H1 (cell line): ENCODE measurements around the gene EEF2K. TPM values are rescaled to one million over a fixed set of nuclear protein-coding genes. Genes with fewer than 3 reads are reported as not detected.

Experiments
- ASH2L ChIP-seq: fragments of 200-600, 300-600 bp; sonication (generic); IDR thresholded peaks from one replicate; pipeline ENCODE4 v1.7.1; 2017; ENCODE audit warnings: low read length
- BACH1 ChIP-seq: IDR thresholded peaks from 2 replicates; pipeline ENCODE4 v1.6.1; 2012; ENCODE audit warnings: low read length, improper control_type of control experiment
- CHD2 ChIP-seq: IDR thresholded peaks from 2 replicates; pipeline ENCODE4 v1.6.1; 2012; ENCODE audit warnings: low read length, improper control_type of control experiment
- CHD7 ChIP-seq: fragments of 300-600 bp; sonication (generic); IDR thresholded peaks from 2 replicates; pipeline ENCODE4 v1.7.1; 2012; ENCODE audit warnings: low read length, moderate library complexity, mild to moderate bottlenecking, inconsistent platforms; ENCODE audit not compliant: insufficient replicate concordance
- GTF2F1 ChIP-seq: IDR thresholded peaks from 2 replicates; pipeline ENCODE4 v1.6.1; 2012; ENCODE audit warnings: low read depth, low read length, improper control_type of control experiment, borderline replicate concordance
- HDAC2 ChIP-seq, 2 experiments: fragments of 300-600 bp in 1 of 2; sonication (generic) in 1 of 2; IDR thresholded peaks; 2 replicates each; pipeline ENCODE4 v1.6.1; 2011 to 2012; ENCODE audit warnings: low read depth in 2 of 2, low read length in 2 of 2, mild to moderate bottlenecking in 2 of 2, moderate library complexity in 2 of 2, borderline replicate concordance in 1 of 2, inconsistent platforms in 1 of 2
- HDAC6 ChIP-seq: IDR thresholded peaks from one replicate; pipeline ENCODE4 v1.7.1; 2012; ENCODE audit warnings: low read depth, mild to moderate bottlenecking, inconsistent platforms, low read length, moderate library complexity
- JUN ChIP-seq: IDR thresholded peaks from 2 replicates; pipeline ENCODE4 v1.6.1; 2011; ENCODE audit warnings: low read depth, mild to moderate bottlenecking, improper control_type of control experiment, low read length
- KDM1A ChIP-seq: fragments of 200-600, 300-600 bp; sonication (generic); IDR thresholded peaks from 2 replicates; pipeline ENCODE4 v1.7.1; 2016; ENCODE audit warnings: mild to moderate bottlenecking, low read length, borderline replicate concordance
- POLR2A ChIP-seq, 2 experiments: IDR thresholded peaks; 1 replicate in 1 of 2; 2 replicates in 1 of 2; pipeline ENCODE4 v1.6.1; 2011; ENCODE audit warnings: low read depth in 2 of 2, low read length in 2 of 2, mild to moderate bottlenecking in 2 of 2; ENCODE audit errors: control extremely low read depth in 1 of 2
- RAD21 ChIP-seq, 2 experiments: IDR thresholded peaks in 1 of 2; conservative IDR thresholded peaks in 1 of 2; 2 replicates each; pipeline ENCODE4 v1.6.1; 2011; ENCODE audit warnings: low read depth in 2 of 2, low read length in 2 of 2, improper control_type of control experiment in 1 of 2, inconsistent platforms in 1 of 2, mild to moderate bottlenecking in 1 of 2, moderate library complexity in 1 of 2
- SIRT6 ChIP-seq: IDR thresholded peaks from one replicate; pipeline ENCODE4 v1.7.1; 2012; ENCODE audit warnings: low read length, inconsistent platforms
- polyA plus RNA-seq, 7 experiments: library from polyadenylated mRNA; depleted of rRNA in 3 of 7; stranded (reverse) in 5 of 7; unstranded in 2 of 7; fragments of >200 nt in 5 of 7; fragments of 200-250 nt in 2 of 7; gene quantifications; 1 replicate in 5 of 7; 2 replicates in 1 of 7; 4 replicates in 1 of 7; pipeline versions ENCODE4 v1.2.1 to v1.2.3, GENCODE V29; 2011 to 2013; ENCODE audit warnings: missing spikeins in 2 of 7, mixed read lengths in 2 of 7
- total RNA-seq: library from RNA; stranded (reverse); fragmentation: NEBNext Ultra II Directional; extraction: Animal tissue kit (Norgen Biotek cat#: 25700); gene quantifications from 2 replicates; pipeline ENCODE4 v1.2.1, GENCODE V29; 2021

The EEF2K gene
- total and polyA plus RNA-seq, 2 of the 8 experiments (the other 6 are each of a cell fraction or from before 2014, with no cell fraction given) = 14.9 to 30.2 TPM

- TF ChIP-seq CHD7 = no peak
- TF ChIP-seq CHD2 = no peak
- TF ChIP-seq GTF2F1 = no peak
- TF ChIP-seq POLR2A (IDR thresholded peaks at IDR 0.05; ENCODE audit: control extremely low read depth in 1 of 2, low read depth in 2 of 2, low read length in 2 of 2) = no peak
- no peak for TF ChIP-seq SIRT6
- TF ChIP-seq HDAC6 = no peak
- no peak for TF ChIP-seq HDAC2 (IDR thresholded peaks at IDR 0.05; ENCODE audit: borderline replicate concordance in 1 of 2, low read depth in 2 of 2, low read length in 2 of 2)
- TF ChIP-seq RAD21 (IDR thresholded peaks at IDR 0.05 in 1 of 2, conservative IDR thresholded peaks at IDR 0.05 in 1 of 2; ENCODE audit: low read depth in 2 of 2, low read length in 2 of 2) = no peak
- TF ChIP-seq JUN = no peak
- no peak for TF ChIP-seq BACH1
- TF ChIP-seq KDM1A = no peak
- TF ChIP-seq ASH2L = no peak
Observed at GRCh38 chr16:22262460-22262859, 56.4 kb downstream of the EEF2K start (continued).
